NCI-H69 (cell line): ENCODE measurements around the gene RNF175.

Experiments
- DNase-seq: peaks from one replicate; lab custom pipeline; 2025; lab: John Stamatoyannopoulos, UW

The RNF175 gene

GRCh38 chr4:153759407-153760316 lies at the start of gene RNF175:
RNF175 (minus strand) TSS chr4:153760024; CDS start chr4:153759862, 162 bp downstream.
- DNase-seq: peak; percentile 9

- no peak for DNase-seq
These were observed 49.5 kb upstream of the RNF175 start for GRCh38 chr4:153809307-153809706.

GRCh38 chr4:153808175-153808574 lies 48.4 kb upstream of the RNF175 start:
- no peak for DNase-seq

GRCh38 chr4:153806073-153806472 lies 46.2 kb upstream of the RNF175 start:
- no peak for DNase-seq

GRCh38 chr4:153804722-153805121 lies 44.9 kb upstream of the RNF175 start:
- DNase-seq: no peak

GRCh38 chr4:153799694-153800074 lies 39.9 kb upstream of the RNF175 start:
- no peak for DNase-seq

GRCh38 chr4:153798901-153799693 lies 39.3 kb upstream of the RNF175 start:
- no peak for DNase-seq

- no peak for DNase-seq
These were observed 38.6 kb upstream of the RNF175 start for GRCh38 chr4:153798420-153798819.

GRCh38 chr4:153794006-153794405 lies 34.2 kb upstream of the RNF175 start:
- DNase-seq: no peak

GRCh38 chr4:153792618-153793247 lies 32.9 kb upstream of the RNF175 start:
- DNase-seq: no peak

GRCh38 chr4:153791746-153792617 lies 32.2 kb upstream of the RNF175 start:
- DNase-seq: no peak

- DNase-seq: peak; percentile 14
These were observed 31.2 kb upstream of the RNF175 start for GRCh38 chr4:153790962-153791551.

GRCh38 chr4:153790500-153790865 lies 30.7 kb upstream of the RNF175 start:
- DNase-seq: no peak

GRCh38 chr4:153789741-153790499 lies 30.1 kb upstream of the RNF175 start:
- peak; percentile 11 for DNase-seq

- DNase-seq: peak; percentile 5
These were observed 28.8 kb upstream of the RNF175 start, which contains the start of gene SFRP2 for GRCh38 chr4:153788413-153789276. SFRP2 (minus strand) TSS chr4:153789083; CDS start chr4:153788835, 248 bp downstream.

GRCh38 chr4:153788051-153788412 lies 28.2 kb upstream of the RNF175 start:
- no peak for DNase-seq

- DNase-seq: no peak
These were observed 27.8 kb upstream of the RNF175 start for GRCh38 chr4:153787575-153787974.

GRCh38 chr4:153787061-153787560 lies 27.3 kb upstream of the RNF175 start:
- DNase-seq: no peak
